Nephron progenitor cell (in vitro differentiated cells): Measurements from ENCODE around the gene OR6N1.

Experiments
- DNase-seq: peaks from one replicate; pipeline ENCODE4 v3.0.0; 2021
- H3K27ac Mint-ChIP-seq: 2 replicates; pipeline ENCODE4 v1.8.0; 2021; ENCODE audit warnings: mild to moderate bottlenecking, moderate library complexity, mixed read lengths
- H3K27me3 Mint-ChIP-seq: 2 replicates; pipeline ENCODE4 v1.8.0; 2021; ENCODE audit warnings: mild to moderate bottlenecking, low read depth, mixed read lengths; ENCODE audit not compliant: poor library complexity
- H3K36me3 Mint-ChIP-seq: 2 replicates; pipeline ENCODE4 v1.8.0; 2021; ENCODE audit warnings: low read depth, mixed read lengths
- H3K4me1 Mint-ChIP-seq: 2 replicates; pipeline ENCODE4 v1.8.0; 2021; ENCODE audit warnings: mixed read lengths
- H3K4me3 Mint-ChIP-seq: 2 replicates; pipeline ENCODE4 v1.8.0; 2021; ENCODE audit warnings: mild to moderate bottlenecking, moderate library complexity, mixed read lengths
- H3K9me3 Mint-ChIP-seq: 2 replicates; pipeline ENCODE4 v1.8.0; 2021; ENCODE audit warnings: mild to moderate bottlenecking, moderate library complexity, mixed read lengths
- CTCF ChIP-seq: fragments of 200-600 bp; sonication (generic); IDR thresholded peaks from 2 replicates; pipeline ENCODE4 v1.5.0; 2021; ENCODE audit warnings: antibody characterized with exemption

OR6N1 gene

DNA sequence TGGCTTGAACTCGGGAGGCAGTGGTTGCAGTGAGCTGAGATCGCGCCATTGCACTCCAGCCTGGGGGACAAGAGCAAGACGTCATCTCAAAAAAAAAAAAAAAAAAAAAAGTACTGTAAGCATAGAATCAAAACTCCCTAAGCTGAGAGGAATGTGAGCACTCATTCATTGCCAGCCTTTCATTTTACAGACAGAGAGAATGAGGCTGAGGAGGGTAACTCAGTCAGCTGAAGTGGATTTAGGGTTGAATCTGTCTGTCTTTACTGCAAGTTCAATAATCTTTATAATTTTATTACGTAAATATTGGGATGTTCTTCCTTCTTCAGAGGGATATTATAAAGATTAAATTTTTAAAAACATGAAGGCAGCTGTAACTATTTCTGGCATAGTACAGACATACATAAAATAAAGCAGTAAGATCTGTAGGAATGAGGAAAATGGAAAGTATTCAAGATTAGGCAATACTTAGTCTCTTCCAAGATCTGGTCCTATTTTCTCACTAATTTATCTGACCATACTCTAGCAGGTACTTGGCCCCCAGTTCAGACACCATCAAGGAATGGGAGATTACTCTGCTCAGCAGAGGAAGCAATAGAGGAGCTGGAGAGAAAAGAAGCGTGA is 35.0 kb upstream of the OR6N1 start:
- H3K9me3 Mint-ChIP-seq: no peaks in the 10 kb centered on the region
- no peak overlapping the region for H3K4me3 Mint-ChIP-seq
- TF ChIP-seq CTCF: no peak
- no peak overlapping the region for H3K27ac Mint-ChIP-seq
- no peaks in the 10 kb centered on the region for H3K36me3 Mint-ChIP-seq
- no peaks in the 10 kb centered on the region for H3K4me1 Mint-ChIP-seq
- no peak for DNase-seq
- H3K27me3 Mint-ChIP-seq: peaks cover 4% of the 10 kb centered on the region

DNA sequence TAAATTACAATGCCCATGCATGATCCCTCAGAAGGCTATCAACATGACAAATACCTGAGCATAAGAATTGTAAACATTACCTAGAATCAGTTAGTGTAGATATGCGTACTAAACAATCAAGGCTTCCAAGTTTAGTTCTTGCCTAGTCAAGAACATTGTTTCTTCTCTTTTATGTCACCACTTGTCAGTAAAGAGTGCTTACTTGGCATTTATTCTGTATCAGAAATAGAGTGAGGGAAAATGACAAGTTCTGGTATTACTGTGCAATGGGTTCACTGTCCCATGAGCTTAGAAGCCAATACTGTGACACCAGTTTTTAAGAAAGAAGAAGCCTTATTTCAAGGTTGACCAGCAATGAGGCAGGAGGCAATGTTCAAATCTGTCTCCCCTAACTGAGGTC is 31.7 kb upstream of the OR6N1 start:
- peaks cover 4% of the 10 kb centered on the region for H3K27me3 Mint-ChIP-seq
- H3K27ac Mint-ChIP-seq: no peak overlapping the region
- no peaks in the 10 kb centered on the region for H3K36me3 Mint-ChIP-seq
- TF ChIP-seq CTCF: no peak
- DNase-seq: no peak
- no peaks in the 10 kb centered on the region for H3K4me1 Mint-ChIP-seq
- H3K4me3 Mint-ChIP-seq: no peak overlapping the region
- no peaks in the 10 kb centered on the region for H3K9me3 Mint-ChIP-seq

DNA sequence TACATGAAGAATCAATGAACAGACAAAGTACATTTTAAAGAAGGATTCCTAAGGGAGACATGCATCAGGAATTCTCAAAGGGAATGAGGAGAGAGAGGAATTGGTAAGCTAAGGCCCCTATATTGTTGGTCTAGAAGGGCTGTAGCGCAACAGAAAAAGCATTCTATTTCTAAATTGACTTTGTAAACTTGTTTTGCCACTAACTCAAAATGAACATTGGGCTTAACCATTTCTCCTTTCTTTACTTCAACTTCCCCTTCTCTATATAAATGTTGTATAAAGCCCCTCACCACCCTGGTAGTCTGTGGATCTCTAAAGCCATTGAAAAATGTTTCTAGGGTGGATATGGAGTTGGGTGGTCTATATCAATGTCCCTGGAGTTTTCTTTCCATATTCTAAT is 29.4 kb upstream of the OR6N1 start:
- TF ChIP-seq CTCF: no peak
- Mint-ChIP-seq H3K27me3 (peaks cover 3% of the 10 kb centered on the region), H3K4me3 (no peak overlapping the region), H3K9me3 (no peaks in the 10 kb centered on the region), H3K36me3 (no peaks in the 10 kb centered on the region), H3K4me1 (no peaks in the 10 kb centered on the region), H3K27ac (no peak overlapping the region)
- no peak for DNase-seq

DNA sequence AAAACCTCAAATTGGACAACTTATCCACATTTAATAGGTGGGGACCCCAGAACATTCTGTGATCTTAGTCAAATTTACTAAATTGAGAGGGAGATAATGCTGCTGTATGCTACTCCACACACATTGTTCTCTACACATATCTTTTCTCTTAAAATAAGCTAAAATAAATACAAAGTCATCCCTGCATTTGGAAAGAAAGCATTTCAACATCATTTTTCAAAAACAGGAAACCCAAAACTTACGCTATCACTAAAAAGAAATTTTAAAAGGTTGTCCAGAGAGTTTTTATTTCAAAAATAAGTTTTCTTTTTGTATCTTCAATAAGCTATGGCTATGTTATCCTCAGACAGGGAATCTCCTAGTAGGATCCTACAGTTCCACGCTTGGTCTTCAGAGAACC is 28.5 kb upstream of the OR6N1 start:
- peaks cover 3% of the 10 kb centered on the region for H3K27me3 Mint-ChIP-seq

GRCh38 chr1:158799689-158800088 is 27.7 kb upstream of the OR6N1 start:
- Mint-ChIP-seq H3K4me1 (no peaks in the 10 kb centered on the region), H3K27me3 (peaks cover 3% of the 10 kb centered on the region), H3K27ac (no peak overlapping the region), H3K4me3 (no peak overlapping the region), H3K36me3 (no peaks in the 10 kb centered on the region), H3K9me3 (no peaks in the 10 kb centered on the region)
- no peak for TF ChIP-seq CTCF
- no peak for DNase-seq

More for the DNA sequence above, 28.5 kb upstream of the OR6N1 start:
- Mint-ChIP-seq H3K9me3 (no peaks in the 10 kb centered on the region), H3K4me1 (no peaks in the 10 kb centered on the region), H3K36me3 (no peaks in the 10 kb centered on the region), H3K4me3 (no peak overlapping the region), H3K27ac (no peak overlapping the region)
- TF ChIP-seq CTCF: no peak
- no peak for DNase-seq

DNA sequence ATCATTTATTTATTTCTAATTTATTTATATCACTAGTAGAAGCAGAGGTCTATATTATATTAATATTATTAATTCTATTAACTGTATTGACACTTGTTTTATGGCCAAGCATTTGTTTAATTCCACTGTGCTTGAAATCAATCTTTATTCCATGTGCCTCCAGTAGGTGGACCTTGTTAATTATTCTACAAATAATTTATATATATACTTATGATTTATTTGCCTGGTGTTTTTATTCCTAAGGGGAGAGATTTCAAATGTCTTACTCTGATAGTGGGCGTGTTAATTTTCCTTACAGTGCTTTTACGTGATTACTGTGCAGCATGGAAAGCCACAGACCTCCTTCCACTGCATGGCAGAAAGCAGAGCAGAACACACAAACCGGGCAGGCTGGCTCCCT is 26.5 kb upstream of the OR6N1 start:
- Mint-ChIP-seq H3K9me3 (no peaks in the 10 kb centered on the region), H3K36me3 (no peaks in the 10 kb centered on the region), H3K27ac (no peak overlapping the region), H3K4me1 (peaks cover 7% of the 10 kb centered on the region), H3K27me3 (peaks cover 3% of the 10 kb centered on the region), H3K4me3 (no peak overlapping the region)
- no peak for TF ChIP-seq CTCF
- no peak for DNase-seq
